Sciatic nerve (tissue), 2 donors: ENCODE data around the gene SLC13A5. TPM values are rescaled to one million over a fixed set of nuclear protein-coding genes. Genes with fewer than 3 reads are reported as not detected.
"Not testable (repeated sequence)": the region's sequence is repeated elsewhere in the genome, so short reads cannot be mapped to it uniquely, and the experiment has no call there.

Source experiments
- ATAC-seq: fragments of 200-7000 bp; cut with Tn5 transposase; one replicate; pipeline ENCODE4 v1.9.1; 2020; ENCODE audit warnings: mild to moderate bottlenecking, moderate library complexity
- DNase-seq: peaks from one replicate; pipeline ENCODE4 v3.0.0-alpha.2; 2020; ENCODE audit warnings: low spot score
- intact Hi-C: fragments of 100-400 bp; cut with DNase I; formaldehyde crosslinking; loops from one replicate; pipeline ENCODE4 v1.14.2; 2022
- total RNA-seq: library from RNA; stranded (reverse); fragmentation: NEBNext Ultra II Directional; extraction: Animal tissue kit (Norgen Biotek cat#: 25700); gene quantifications from one replicate; pipeline ENCODE4 v1.2.1, GENCODE V29; 2021
- donor health status: DM: no; HTN: no; CAD: no.
- donor health status: DM: no; HTN: no; CAD: no.

SLC13A5 gene
- total RNA-seq, 1 donor from 2014 or later: 0.62 TPM

DNA sequence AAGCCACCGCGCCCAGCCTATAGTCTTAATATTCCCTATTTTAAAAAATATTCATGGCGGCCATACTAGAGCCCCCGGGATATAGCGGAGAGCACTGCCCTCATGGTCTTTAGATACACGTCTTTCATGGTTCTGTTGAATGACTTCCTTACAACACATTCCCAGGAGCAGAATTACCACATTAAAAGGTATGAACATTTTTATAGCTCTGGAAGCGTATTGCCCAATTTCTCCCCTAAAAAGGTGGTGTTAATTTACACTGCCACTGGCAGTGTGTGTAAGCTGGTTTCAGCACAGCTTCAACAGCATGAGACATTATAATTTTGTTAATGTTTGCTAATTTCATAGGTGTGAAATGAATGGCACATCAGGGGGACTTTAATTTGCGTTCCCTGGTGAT lies 42.6 kb downstream of the SLC13A5 start:
- ATAC-seq: no peak
- intact Hi-C loops: loop anchor here (10.0 kb wide), 1 partner anchor 174 kb away; no protein-coding TSS in a partner anchor
- no peak for DNase-seq

DNA sequence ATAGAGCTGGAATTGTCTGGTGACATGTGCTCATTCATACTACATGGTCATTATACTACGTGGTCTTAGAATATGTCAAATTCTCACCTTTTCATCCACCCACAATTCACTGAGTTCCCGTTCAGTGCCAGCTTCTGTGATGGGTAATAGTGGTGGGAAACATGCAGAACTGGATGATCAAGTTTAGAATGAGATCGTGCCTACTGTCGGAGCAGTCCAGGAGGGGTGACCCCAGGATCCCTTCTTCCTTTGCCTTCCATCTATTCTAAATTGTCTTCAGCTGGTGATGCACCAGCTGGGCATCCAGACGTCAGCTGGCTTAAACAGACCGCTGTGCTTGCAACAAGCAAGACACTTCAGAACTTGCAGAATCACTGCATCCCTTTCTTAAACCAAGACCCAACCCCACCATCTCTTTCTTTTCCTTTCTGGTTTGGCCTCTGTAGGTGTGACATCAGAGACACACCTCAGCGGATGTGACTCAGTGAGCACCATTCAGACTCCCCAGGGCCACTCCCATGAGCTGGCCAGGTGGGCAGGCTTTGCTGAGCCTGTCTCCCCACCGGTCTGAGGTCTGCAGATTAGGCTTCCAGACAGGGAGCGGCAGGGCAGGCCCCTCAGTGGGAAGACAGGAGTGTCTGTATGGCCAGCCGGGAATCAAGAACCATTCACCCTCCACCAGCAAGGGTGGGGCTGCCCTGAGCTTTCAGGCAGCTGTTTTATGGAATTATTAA lies 43.5 kb downstream of the SLC13A5 start:
- DNase-seq (no peak), ATAC-seq (no peak)
- intact Hi-C loops: loop anchor here (10.0 kb wide), 2 partner anchors 175 to 335 kb away; no protein-coding TSS in a partner anchor

DNA sequence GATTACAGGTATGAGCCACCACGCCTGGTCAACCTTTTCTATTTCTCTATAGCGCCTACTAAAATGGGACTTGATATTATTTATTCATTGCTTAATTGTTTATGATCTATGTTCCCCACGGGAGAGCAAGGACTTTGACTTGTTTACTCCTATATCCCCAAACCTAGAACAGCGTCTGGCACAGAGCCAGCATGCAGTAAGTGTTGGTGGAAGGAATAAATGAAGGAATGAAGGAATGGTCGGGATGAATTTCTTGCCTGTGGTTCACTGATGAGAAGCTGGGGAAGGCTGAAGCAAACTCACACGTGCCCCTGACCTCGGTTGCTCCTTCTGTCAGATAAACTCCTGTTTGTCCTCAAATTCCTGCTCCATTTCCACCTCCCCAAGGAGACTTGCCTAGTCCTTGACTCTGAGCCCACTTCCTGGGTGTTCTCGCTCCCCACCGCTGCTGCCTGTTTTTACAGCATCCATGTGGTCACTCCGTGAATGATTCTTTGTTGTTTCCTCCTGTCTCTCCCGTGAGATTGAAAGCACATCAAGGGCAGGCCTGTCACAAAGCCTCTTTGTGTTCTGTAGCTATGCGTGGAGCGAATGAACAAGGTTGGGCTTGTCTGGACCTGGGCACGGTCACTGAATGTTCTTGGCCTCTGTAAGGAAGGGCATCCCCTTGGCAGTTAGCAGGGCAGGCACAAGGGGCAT lies 44.3 kb downstream of the SLC13A5 start:
- intact Hi-C loops: loop anchor here (10.0 kb wide), 1 partner anchor 336 kb away; no protein-coding TSS in a partner anchor
- DNase-seq: no peak

DNA sequence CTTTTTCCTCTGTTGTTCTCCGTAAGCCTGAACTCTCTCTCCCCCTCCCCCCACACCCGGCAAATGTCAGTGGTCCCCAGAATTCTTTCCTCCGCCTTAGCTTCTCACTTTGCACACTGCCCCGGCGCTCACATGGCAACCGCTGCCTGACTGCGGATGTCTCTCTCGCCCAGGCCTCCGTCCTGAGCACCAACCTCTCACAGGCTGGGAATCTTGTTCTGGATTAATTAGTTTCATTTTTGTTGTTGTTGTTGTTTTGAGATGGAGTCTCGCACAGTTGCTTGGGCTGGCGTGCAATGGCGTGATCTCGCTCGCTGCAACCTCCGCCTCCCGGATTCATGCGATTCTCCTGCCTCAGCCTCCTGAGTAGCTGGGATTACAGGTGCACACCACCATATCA lies 45.0 kb downstream of the SLC13A5 start:
- ATAC-seq (no peak), DNase-seq (no peak)

More for the DNA sequence above, 44.3 kb downstream of the SLC13A5 start:
- ATAC-seq: no peak

DNA sequence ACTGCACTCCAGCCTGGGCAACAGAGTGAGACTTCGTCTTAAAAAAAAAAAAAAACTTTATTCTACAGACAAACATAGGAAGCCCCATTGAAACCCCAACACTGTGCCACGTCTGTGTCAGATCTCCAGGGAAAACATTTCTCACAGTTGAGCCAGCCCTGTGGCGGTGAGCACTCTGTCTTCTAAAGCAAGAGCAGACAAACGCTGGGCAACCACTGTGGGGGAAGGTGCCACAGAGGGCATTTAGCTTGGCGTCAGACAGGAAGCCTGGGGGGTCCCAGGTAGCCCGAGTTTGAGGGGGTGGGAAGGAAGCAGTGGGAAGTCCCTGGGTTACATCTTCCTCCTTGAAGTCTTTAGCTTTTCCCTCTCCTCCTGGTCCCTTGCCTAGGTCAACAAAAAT lies 45.7 kb downstream of the SLC13A5 start:
- ATAC-seq (no peak), DNase-seq (no peak)
- intact Hi-C loops: loop anchor here (10.0 kb wide), 1 partner anchor 337 kb away; no protein-coding TSS in a partner anchor

More for the DNA sequence above, 45.0 kb downstream of the SLC13A5 start:
- intact Hi-C loops: loop anchor here (10.0 kb wide), 1 partner anchor 337 kb away; no protein-coding TSS in a partner anchor

DNA sequence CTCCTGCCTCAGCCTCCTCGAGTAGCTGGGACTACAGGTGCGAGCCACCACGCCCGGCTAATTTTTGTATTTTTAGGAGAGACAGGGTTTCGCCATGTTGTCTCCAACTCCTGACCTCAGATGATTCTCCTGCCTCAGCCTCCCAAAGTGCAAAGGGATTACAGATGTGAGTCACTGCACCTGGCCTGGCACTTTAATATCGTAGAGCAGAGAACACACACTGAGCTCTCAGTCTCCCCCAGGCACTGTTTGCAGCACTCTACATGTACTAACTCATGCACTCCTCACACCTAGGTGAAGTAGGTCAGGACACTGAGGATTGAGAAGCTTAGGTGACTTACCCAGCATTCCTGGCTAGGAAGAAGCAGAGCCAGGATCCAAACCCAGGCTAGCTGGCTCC lies 46.6 kb downstream of the SLC13A5 start:
- ATAC-seq (no peak), DNase-seq (no peak)
- intact Hi-C loops: loop anchor here (10.0 kb wide), 1 partner anchor 338 kb away; no protein-coding TSS in a partner anchor

DNA sequence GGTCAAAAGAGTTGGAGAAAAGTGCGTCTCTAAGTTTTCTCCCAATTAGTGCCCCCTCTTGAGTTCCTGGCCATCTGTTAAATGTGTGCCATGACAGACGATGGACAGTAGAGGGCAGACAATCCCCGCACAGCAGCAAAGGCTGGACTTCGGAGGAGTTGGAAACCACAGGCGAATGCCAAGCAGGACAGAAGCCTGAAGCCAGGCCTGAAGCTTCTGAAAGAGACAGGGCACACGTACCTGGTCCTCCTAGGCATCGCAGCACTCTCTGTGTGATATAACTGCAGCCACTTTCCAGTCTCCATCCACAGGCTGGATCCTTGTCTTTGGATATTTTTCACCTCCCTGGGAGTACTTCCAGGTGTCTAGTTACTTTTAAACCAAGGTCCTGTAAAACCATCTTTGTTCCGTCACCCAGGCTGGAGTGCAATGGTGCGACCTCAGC lies 47.1 kb downstream of the SLC13A5 start:
- intact Hi-C loops: loop anchor here (10.0 kb wide), 1 partner anchor 339 kb away; no protein-coding TSS in a partner anchor
- peak; percentile 81 for DNase-seq
- peak; percentile 94 for ATAC-seq

DNA sequence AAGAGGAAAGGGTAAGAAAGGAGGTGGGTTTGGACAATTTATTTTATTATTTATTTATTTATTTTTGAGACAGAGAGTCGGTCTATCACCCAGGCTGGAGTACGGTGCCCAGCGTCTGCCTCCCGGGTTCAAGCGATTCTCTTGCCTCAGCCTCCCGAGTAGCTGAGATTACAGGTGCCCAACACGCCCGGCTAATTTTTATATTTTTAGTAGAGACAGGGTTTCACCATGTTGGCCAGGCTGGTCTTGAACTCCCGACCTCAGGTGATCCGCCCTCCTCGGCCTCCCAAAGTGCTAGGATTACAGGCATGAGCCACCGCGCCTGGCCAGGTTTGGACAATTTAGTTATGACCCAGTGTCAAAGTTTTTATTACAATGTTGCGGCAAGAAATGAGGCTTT lies 50.0 kb downstream of the SLC13A5 start:
- not testable (repeated sequence) for ATAC-seq, DNase-seq

DNA sequence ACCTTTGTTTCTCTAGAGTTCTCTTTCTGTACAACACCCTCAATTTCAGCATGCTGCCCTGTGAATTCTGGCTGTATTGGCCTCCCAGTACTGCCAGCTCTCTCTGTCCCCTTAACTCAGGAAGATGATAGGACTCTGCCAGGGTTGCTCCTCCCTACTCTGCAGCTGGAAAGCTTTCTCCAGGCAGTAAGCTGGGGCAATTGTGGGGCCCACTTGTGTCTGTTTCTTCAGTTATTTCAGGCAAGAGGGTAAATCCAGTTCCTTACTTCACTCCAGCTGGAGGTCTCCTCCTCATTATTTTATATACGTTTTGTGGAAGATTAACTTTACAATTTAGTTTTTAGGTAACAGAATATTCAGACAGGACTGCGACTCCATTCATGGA lies 51.7 kb downstream of the SLC13A5 start:
- no peak for DNase-seq
- no peak for ATAC-seq
- intact Hi-C loops: loop anchor here (10.0 kb wide), 1 partner anchor 343 kb away; no protein-coding TSS in a partner anchor

More for the DNA sequence above, 50.0 kb downstream of the SLC13A5 start:
- intact Hi-C loops: loop anchor here (10.0 kb wide), 1 partner anchor 342 kb away; no protein-coding TSS in a partner anchor

DNA sequence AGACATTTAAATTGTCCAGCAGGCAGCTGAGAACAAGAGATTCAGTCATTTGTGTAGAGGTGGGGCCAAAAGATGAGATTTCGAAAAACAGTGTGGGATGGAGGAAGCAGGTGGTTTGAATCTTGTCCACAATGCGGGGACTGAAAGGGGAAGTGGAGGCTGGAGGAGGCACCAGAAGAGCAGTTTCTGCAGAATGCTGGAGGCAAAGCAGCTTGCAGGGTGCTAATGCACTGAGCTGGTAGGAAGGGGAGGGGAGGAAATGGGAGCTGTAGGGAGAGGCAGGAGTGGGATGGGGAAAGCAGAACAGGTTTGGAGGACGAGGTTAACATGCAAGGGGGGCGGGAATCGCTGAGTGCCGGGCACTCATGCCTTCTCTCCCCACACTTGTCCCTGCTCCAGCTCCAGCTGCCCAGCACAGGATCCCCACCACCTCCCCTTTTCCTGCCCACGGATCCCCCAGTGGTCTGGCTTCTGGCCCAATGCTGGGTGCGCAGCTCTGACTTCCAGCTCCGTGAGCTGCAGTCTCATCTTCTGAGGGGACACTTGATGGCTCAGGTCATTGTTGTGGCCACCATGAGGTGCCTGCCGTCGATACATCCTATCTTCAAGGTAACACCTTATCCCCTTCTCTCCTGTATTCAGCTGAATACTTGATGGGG lies 52.2 kb downstream of the SLC13A5 start:
- ATAC-seq (peak; percentile 56), DNase-seq (no peak)
- intact Hi-C loops: loop anchor here (10.0 kb wide), 1 partner anchor 344 kb away; no protein-coding TSS in a partner anchor

DNA sequence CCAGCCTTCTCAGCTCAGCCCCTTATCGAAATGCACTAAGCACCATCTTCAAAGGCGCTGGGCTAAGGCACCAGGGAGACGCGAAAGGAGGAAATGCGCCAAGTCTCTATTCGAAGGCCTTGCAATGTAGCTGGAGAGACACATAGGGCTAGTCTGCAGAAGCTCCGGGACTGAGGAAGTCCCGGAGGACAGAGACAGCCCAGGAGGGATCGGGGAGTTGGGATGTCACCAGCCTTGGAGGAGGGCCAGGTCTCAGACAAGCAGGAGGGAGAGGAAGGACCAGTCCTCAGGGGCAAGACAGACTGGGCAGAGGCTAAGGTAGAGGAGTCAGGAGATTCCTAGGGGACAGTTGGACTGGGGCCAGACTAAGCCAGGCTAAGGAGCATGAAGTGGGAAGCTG lies 53.1 kb downstream of the SLC13A5 start:
- intact Hi-C loops: loop anchor here (10.0 kb wide), 1 partner anchor 345 kb away; no protein-coding TSS in a partner anchor
- ATAC-seq: peak; percentile 20
- DNase-seq: no peak

DNA sequence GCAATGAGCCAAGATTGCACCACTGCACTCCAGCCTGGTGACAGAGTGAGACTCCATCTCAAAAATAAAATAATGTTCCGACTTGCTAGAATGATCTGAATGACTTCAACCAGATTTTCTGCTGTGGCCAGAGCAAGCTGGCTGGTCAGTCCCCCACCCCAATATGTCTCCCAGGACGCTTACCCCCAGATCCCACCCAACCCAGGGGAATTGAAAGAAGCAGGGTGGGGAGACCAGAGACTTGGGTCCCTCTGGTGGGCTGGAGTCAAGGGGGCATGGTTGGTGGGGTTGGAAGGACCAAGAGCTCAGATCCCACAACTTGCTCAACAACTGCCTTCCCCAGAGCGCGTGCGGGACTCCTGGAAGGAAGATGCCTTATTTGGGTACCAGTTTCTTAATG lies 54.8 kb downstream of the SLC13A5 start:
- ATAC-seq, DNase-seq, intact Hi-C loops: not testable (repeated sequence)

DNA sequence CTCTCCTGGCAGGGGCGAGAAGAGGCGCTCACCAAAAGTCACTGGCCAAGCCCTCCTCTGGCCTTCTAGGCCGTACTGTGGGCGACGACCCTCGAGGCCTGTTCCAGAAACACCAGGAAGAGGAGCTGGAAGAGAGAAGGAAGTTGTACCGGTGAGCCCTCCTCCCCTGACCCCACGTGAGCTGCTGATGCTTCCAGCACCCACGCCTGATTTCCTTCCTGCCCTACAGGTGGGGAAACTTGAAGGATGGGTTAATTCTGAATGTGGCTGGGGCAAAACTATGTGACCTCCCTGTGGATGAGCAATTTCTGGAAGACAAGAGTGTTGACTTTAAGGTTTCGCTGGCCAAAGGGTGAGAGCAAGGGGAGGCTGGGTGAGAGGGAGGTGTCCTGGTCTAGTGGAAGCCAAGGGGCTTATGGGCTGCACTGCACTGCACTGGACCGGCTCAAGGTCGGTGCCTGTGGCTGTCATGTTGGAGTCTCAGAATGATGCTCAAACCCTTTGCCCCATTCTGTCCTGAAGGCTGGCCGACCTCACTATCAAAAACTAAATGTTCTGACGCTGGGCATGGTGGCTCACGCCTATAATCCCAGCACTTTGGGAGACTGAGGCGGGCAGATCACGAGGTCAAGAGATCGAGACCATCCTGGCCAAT lies 55.4 kb downstream of the SLC13A5 start:
- no peak for DNase-seq
- intact Hi-C loops: no loop called here
- ATAC-seq: no peak

DNA sequence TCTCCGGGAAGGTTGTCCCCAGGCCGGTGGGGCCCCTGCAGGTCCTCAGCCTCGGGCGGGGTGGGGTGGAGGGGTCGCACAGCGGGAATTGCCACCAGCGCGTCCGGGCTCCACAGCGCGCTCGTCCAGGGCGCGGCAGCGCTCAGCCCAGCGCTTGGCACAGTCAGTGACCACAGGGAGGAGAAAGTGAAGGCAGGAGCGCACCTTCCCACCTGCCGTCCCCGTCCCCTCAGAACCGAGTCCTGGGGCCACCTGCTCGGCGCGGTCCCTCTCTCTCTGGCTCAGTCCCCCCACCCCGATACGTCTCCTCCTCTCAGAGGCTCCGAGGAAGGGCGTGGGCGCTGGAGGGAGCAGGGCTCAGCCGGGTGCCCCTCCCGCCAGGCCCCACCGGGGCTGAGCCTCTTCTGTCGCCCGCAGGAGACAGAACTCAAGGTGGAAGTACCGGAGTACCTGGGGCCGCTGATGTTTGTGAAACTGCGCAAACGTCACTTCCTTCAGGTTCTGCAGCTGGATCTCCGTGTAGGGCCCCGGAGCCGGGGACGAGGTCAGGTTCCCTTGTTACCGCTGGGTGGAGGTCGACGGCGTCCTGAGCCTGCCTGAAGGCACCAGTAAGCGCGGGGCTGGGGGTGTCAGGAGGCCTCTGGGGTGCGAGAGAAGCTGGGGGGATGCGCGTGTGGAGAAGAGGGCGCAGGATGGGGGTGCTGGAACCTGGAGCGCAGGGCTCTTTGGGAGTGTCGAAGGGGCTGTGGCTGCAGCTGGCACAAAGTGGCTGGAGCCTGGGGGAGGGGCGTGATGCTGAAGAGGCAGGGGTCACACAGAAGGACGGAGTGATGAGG lies 56.2 kb downstream of the SLC13A5 start:
- DNase-seq, ATAC-seq, intact Hi-C loops: not testable (repeated sequence)

DNA sequence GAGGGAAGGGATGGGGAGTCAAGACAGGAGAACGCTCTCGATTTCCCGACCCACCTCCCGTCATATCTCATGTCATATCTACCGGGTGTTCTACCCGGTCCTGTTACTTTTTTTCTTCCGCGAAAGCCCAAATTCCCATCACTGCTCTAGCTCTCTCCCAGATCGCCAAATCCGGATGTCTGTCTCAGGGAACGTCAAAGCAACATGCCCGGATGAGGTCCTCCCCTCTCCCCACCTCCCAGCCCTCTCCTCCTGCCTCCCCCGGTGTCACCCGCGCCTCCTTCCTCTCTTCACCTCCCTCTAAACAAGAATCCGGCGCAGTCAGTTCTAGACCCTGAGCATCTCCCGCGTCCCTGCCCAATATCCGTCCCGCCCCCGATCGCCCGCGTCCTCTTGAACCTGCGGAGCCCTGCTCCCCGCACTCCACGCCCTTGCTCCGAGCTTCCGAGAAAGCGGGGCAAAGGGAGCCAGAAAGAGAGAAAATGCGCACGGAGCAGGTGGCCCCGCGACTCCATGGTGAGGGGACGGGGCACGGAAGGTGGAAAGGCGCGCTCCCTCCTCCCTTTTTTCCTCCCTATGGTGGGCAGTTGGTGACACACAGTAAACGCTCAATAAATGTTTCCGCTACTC lies 57.3 kb downstream of the SLC13A5 start:
- intact Hi-C loops, ATAC-seq: not testable (repeated sequence)

DNA sequence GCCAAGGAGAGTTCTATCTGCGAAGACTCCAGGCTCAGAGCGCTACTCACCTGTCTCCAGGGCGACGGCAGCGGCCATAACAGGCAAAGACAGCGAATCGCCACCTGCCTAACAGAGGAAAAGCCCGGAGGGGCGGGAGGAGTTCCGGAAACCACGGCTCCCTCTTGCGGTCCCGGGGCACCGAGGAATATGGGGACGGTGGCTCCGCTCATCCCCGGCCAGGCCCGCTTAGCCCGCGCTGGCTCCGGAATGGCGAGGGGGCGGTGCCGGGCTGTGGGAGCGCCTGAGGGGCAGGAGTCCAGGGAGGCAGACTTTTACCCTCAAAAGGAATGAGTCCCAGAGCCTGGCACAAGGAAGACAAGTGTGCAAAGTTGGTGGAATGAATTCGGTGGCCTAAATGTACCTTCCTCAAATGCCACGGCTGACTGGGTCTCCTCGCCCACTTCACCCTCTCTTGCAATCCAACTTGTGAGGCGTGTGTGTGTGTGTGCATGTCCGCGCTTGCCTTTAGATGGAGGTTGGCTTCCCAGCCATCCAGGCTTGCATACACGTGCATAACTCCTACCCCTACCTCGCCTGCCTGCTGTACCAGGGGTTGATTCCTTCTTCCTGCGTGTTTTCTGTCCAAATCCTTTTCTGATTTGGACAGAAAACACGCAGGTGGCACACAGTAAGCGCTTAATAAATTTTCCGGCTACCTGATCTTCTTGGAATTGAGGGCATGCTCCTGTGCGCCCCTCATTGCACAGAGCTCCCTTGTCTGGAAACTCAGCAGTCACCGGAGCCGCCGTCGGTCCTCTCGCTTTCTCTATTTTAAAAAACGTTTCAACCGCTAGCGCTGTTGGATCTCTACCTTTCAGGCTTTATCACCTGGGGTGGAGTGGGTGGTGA lies 58.1 kb downstream of the SLC13A5 start:
- no peak for ATAC-seq
- no peak for DNase-seq
- intact Hi-C loops: no loop called here

More for the DNA sequence above, 57.3 kb downstream of the SLC13A5 start:
- DNase-seq: not testable (repeated sequence)
